NCI-H524 treated with DMSO at 0.1 percent for 48 hours (cell line): ENCODE measurements around the gene SLC6A11.

Source experiments
- DNase-seq: peaks from one replicate; lab custom pipeline; 2025; lab: John Stamatoyannopoulos, UW

The SLC6A11 gene

DNA sequence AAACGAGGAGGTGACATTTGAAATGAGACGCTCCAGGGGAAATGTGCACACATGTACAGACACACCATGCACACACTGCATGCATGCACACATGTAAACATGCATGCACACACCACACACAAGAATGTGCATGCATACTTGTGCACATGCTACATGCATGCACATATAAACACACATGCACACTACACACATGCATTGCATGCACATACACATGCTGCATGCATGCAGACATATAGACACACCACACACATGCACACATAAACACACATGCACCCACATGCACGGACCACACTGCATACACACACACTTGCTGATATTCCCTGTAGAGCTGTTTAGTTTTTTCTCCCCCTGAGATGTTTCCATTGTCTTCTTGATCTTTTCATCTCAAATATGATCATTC, 138.7 kb downstream of the SLC6A11 start:
- DNase-seq = no peak

DNA sequence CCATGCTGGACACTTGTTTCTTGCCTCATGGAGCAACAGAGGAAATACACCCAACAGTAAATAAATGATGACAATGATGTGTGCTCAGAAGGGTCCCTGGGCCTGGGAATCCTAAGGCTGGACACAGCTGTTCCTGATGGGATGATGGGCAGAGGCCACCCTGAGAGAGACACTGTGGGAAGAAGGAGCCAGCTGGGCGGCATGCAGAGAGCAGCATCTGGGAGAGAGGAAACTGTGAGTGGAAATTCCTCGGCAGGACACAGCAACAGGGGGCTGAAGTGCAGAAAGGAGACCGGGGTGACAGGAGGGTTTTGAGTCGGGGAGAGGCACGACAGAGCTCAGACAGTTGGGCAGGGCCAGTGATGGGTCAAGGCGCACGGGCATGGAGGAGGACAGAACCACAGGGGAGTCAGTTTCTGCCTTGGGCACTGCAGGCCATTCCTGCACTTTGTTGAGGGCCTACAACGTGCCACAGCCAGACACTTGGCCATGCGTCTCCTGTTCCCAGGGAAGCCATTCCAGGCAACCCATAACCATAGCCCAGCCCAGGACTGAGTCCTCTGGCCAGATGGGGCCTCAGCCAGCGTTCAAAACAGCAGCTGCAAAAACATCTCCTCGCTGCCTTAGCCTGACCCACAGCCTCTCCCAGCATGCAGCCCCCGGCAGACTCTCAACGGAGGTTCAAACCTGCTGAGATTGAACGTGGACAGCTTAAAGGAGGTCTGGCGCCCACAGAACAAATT, 139.9 kb downstream of the SLC6A11 start:
- DNase-seq = no peak

DNA sequence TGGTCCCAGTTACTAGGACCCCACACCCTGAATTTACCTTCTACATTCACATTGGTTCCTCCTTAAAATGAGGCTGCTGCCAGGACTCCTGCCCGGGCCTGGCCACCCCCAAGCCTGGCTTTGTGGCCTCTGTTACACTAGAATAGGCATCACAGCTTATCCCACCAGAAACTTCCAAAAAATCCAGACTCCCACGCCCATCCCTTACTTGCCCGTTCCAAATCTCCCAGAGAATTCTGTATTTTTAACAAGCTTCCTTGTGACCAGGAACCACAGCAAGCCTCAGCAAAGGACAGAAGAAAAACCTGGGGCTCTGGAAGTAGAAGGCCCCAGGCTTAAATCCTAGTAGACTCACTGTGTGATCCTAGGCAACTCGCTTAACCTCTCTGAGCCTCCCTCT, 140.5 kb downstream of the SLC6A11 start:
- DNase-seq = no peak

DNA sequence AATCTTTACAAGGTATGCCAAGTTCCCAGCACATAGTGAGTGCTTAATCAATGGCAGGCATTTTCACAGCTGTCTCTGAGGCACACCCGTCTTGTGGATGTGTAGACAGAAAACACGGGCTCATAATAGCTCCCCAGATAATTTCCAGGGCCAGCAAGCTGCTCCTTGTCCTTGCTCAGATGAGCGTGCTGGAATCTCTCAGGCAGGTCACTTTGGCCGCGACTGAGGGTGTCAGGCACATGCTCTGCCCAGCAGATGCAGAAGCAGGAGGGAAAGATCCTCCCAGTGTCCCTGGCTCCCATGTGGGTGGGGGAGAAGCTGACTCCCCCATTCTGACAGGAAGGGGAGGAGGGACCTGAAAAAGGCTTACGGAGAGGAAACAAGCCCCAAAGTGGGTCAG, 141.0 kb downstream of the SLC6A11 start:
- no peak for DNase-seq

DNA sequence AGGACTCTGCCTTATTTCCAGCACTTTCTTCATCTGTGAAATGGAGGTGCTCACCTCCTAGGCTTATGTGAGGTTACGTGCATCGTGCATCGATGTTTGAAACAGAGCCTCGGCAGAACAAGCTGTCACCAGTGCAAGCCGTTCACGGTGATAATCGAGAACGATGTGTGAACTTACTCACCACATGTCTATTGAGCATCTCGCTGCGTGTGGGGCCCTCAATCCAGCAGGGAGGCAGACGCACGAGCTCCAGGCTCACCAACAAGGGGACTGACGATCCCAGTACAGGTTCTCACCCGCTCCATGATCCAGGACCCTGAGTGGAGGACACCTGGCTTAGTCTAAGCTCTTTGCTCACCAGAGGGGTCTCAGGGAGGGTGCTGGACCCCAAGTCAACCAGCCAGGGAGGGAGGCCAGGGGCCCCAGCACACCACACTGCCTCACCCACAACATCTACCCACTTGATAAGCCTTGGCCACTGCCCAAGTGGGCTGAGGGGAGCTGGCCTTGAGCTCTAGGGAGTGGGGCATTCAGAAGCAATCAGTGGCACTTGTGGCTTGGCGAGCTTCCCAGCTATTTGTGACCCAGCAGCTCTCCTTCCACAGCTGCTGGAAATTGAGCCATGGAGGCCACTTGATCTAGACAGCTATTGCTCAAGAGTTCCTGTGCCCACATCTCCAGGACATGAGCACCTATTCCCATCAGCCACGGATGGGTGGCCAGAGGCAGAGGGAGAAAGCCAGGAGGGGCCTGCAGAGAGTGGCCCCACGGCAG, 142.1 kb downstream of the SLC6A11 start:
- DNase-seq = no peak

DNA sequence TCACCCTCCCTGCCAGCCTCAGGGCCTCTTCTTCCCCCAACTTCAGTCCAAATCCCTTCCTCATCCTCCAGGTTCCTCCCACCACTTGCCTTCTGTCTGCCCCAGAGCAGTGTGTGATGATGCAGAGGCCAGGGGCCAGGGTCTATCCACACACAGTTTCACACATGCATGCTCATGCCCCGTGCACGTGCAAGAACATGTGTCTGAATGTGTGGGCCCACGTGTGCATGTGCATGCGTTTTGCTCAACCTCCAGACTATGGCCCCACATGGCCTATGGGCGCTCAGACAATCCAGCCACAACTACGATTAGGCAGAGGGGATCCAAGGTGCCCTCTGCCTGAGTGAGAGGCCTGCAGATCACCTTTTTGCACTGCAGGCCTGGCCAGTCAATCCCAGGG, 144.2 kb downstream of the SLC6A11 start:
- DNase-seq = no peak

DNA sequence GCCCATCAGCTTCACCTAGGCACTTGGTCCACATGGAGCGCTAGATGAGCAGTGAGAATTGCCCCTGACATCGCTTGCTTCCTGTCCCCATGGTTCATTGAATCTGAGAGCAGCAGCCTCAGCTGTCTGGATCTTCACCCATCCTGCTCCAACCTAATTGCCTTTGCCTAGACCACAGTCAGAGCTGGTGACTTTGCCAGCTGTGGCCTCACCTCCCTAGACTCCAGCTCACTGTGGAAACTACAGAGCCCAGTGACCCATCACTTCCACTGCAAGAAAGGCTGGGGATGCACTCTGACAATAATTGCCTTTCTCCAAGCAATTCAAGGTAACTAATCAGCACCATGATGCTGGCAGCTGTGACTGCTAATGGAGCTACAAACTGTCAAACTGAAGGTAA, 145.9 kb downstream of the SLC6A11 start:
- DNase-seq = no peak

DNA sequence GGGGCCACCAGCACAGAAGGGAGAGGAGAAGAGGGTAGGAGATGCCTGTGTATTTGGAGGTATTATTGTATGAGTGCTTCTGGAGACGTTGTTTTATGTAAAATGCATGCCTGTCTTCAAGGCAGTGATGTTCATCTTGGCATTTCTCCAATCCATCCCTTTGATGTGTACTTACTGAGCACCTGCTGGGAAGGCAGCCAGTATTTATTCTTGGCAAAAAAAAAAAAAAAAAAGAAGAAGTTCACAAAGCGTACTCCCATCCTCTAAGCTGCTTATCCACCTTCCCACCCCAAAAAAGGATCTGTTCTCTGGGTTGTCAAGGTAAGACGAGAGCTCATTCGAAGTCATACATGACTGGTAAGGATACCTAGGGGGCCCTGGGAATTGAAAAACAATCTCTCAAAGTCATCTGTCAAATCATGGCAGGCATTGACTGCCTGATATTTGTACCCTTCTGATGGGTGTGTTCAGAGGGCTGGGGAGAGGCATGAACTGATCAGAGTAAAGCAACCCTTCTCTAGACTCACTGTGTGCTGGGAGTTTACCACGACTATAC, 146.5 kb downstream of the SLC6A11 start:
- no peak for DNase-seq

DNA sequence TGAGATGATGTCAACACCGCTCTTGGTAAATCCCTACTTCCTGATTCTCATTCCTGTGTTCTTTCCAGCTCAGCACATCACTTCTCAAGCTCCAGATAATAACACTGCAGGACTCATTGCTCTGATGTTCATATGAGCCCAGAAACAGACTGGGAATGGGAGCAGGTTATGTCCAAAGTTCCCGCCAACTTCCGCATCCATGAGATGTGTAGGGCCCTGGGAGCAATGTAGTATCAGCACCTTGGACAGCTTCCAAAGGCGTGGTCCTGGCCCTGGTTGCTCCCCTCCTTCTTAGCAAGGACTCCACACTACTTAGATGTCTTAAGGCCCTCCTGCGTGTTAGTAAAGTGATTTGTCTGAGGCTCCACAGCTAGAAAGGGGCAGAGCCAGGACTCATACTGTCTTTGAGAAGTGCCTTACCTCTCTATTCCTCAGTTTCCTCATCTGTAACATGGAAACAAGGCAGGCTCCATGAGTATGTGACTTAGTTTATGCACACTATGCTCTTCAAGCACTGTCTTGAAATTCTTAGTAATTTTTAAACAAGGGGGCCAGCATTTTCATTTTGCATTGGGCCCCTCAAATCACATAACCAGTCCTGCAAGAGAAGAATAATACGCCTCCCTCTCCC, 148.6 kb downstream of the SLC6A11 start:
- no peak for DNase-seq

DNA sequence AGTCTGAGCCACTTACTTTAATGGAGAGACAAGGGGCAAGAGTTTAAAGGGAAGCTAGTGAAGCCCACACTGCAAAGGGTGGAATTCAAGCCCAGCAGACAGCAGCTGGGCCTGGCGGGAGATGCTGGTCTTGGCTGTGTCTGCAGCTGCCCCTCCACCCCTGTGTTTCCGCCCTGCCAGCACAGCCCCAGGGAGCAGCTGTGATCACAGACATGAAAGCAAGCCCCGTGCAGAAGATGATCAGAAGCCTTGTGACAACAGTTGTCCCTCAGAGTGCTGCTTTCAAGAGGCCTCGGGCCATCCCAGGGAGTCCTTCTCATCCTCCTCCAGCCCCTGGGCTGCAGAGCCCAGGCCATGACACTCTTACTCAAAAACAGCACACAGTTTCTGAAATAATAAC, 152.4 kb downstream of the SLC6A11 start:
- no peak for DNase-seq

DNA sequence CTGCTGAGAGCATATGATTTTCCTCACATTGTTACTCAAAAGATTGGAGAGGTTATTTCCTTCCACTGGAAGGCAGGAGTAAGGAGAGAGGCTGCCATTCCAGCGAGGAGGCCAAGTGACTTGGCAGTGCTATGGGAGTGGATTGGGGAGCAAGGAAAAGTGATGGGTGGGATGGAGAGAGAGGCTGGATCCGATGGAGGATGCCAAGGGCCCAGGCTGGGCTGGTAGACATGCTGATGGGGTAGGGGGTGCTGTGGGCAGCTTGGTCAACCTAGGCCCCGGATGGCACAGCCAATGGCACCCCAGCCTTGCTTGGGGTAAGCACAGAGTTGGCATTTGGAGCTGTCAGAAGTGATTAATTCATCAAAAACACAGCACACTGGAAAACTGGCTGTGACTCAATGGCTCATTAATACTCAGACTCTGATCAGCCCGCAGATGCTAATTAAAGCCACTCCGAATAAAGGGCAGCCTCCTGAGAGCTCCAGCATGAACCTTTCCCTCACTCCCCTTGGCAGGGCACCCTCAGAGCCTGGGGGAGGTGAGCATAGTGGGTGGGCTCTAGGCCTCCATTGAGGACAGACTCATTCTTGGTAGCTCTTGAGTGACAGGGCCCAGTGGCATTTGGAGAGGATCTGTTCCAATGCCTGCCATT, 154.4 kb downstream of the SLC6A11 start:
- no peak for DNase-seq

DNA sequence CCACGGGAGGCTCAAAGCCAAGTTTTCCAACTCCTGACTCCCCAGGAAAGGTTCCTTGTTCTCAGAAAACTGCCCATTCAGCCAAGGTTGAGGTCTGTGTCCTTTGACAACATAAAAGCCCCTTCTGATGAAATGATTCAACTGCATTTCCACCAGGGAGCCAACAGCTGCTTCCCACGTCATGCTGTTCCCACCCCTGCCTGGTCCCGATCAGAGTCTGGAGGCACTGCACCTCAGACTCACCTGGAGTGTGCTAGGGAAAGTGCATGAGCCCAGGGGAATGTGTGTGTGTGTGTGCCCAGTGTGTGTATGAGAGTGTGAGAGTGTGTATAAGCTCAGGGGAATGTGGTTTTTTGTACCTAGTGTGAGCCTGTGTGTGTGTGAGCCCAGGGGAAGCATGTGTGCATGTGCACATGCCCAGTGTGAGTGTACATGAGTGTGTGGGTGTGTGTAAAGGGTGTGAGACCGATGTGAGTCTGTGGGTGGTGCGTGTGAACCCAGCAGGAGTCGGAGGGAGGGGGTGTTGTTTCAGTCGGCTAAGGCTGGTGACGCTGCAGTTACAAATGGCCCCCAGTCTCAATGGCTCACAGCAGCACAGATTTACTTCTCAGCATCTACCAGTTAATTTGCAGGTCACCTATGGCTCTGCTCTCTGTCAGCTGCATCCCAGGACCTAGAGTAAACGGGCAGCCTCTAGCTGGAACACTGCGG, 156.2 kb downstream of the SLC6A11 start:
- DNase-seq = no peak

DNA sequence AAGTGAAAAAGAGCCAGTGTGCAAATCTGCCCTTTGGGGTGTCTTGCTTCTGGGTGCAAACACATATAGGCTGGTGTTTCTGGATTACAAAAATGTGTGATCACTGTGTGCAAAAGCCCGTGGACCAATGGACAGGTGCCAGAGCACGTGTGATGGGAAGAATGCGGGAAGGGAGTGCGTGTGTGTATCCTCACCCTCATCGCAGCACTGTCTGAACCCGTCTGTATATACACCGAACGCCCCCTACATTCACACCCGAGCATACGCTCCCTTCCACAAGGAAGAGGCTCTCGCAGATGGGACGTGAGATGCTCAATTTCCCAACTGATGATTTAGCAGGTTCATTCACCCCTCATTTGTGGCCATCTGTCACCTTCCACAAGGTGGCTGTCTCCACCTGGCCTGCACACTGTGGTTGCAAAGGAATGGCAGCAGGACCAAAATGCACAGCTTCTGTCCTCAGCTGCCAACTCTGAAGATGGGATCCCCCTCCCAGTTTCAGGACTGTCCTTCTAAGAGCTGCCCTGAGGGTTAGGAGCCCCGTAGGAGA, 157.1 kb downstream of the SLC6A11 start:
- DNase-seq = no peak

DNA sequence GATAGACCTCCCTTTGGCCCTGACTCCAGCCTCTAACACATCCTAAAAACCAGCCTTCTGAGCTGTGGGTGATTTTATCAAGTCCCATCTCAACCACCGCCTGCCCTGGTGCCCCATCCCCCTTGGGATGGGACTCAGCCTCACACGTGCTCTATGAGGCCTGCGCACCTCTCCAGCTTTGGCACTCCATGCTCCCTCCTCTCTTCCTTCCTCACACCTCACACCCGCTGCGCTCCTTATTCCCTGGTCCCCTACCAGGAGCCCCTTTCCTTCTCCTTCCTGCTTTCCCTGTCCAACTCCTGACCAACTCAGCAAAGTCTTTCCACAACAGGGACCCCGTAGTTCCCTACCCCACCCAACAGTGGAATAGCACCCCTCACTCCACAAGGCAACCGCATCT, 158.1 kb downstream of the SLC6A11 start:
- DNase-seq = no peak

DNA sequence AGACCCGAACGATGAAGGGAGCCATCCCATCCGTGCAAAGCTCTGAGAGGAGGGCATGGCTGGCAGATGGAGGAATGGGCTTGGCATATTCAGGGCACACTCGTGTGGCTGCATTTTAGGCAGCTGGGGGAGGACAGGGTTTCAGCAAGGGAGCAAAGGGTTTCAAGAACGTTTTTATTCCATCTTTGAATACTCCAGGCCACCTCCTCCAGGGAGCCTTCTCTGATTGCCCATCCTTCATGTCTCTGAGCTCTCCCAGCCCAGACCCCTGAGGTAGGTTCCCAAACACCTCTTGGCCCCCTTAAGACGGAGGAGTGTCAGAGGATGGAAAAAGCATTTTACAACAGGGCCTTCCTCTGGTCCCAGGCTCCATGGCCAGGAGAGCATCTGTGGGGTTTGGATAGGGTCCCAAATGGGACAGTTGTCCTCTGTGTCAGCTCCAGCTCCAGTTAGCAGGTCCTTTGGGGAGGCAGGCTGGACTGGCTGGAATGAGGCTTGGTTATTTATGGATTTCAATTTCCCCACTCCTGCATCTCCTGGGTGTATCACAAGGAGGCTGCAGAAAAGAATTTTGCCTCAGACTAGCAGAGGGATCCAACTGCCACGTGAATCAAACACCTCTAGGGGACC, 158.8 kb downstream of the SLC6A11 start:
- no peak for DNase-seq

DNA sequence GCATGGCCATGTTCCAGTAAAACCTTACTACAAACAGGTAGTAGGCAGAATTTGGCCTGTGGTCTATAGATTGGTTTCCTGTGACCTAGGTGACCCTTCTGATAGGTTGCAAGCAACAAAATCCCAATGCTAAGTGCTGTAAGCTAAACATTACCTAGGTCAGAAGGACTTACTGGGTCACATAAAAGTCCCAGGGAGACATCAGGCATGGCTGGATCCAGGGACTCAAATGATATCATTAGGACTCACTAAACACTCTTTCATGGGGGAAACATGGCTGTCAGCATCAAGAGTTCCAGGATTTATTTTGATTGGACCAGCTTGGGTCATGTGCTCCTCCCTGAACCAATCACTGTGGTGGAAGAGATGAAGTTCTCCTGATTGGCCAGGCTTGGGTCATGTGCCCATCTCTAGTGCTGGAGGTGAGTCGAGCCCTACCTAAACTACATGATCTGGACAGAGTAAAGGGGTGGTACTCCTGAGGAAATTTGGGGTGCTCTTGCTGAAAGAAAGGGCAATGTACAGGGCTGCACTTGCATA, 159.7 kb downstream of the SLC6A11 start:
- DNase-seq = no peak

DNA sequence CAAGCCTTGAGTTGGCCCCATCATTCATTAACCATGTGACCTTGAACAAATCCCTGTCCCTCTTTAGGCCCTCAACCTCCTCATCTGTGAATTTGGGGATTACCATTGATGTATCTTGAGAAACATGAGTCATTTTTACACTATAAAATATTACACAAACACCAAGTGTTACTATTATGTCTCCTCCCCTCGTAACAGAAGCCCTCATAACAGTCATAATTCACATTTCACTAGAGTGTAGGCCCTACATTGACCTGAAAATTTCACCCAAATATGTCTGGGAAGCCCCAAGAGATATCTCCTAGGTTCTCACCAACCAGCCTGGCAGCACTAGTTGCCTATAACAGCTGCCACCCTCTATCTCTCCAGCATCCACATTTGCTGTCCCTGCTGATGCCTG, 160.7 kb downstream of the SLC6A11 start:
- DNase-seq = no peak

DNA sequence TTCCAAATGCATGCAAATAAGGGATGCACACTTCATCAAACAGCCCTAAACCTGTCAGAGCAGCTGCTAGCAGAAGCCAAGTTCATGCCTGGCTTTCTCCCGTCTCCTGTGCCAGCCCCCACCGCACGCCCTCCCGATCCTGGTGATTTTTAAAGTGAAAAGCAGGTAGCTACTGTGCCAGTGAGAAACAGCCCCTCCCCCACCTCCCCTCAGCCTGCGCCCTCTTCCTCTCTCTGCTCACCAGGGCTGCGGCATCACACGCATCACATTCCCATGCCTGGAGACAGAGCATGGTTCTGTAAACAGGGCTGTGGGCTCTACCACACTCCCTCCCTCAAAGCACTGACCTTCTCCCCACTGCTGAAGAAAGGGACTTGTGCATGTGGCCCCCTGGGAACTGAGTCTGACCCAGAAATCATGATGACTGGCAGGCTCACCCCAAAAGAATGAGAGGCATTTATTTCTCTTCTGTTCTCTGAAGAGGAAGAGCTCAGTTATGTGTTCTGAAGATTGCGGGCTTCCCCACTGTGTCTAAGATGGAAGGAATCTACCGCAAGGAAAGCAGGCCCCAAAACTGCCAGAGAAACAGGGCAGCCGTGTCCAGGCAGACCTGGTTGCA, 162.0 kb downstream of the SLC6A11 start:
- DNase-seq = no peak

DNA sequence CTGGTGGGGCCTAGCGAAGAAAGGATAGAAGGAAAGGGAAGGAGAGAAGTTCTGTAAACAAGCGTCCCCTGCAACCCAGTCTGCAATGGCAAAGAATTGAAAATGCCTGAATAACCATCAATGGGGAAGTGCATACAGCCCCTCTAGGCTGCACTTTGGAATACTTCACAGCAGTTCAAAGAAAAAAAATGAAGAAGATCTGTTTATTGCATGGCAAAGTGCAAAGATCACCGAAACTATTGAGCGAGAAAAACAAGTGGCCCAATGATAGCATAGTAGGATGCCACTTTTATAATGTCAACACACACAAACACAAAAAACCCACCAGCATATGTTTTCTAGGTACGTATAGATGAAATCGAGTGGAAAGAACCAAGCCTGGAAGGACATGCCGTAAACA, 162.9 kb downstream of the SLC6A11 start:
- no peak for DNase-seq

DNA sequence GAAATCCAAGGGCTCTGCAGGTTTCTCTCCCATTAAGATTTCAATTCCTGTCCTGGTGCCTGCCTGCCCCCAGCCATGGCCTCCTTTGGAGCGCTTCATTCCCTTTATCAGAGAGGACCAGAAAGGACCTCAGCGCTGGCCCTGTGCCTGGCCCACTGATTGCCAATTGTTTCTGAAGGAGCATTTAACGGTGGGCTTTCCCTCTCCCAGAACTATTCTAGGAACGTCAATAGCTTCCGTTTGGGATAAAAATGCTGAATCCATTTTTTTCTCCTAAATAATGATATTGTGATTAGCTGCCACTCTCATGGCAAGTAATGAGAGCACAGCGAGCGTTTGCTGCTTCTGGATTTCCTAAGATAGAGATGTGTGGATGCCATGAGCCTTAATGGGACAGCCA, 164.3 kb downstream of the SLC6A11 start:
- DNase-seq = no peak
